Gastroesophageal sphincter (tissue), 4 donors: ENCODE measurements around the gene UNC93A. TPM values are rescaled to one million over a fixed set of nuclear protein-coding genes. Genes with fewer than 3 reads are reported as not detected.
A peak's percentile ranks its signal among the peaks of the same experiment; 100 is the strongest.
"Not testable (repeated sequence)": the region's sequence is repeated elsewhere in the genome, so short reads cannot be mapped to it uniquely, and the experiment has no call there.

Source experiments
- ATAC-seq: fragments of 150-250 bp; one replicate; pipeline ENCODE4 v1.9.1; 2016; ENCODE audit warnings: mild to moderate bottlenecking, moderate library complexity
- H3K27ac ChIP-seq, 4 donors: fragments of 200-600 bp; sonication (generic) in 3 of 4; 1 replicate in 3 of 4; 2 replicates in 1 of 4; pipeline ENCODE4 v1.5.1; 2016 to 2019
- H3K27me3 ChIP-seq: fragments of 200-600 bp; sonication (generic); one replicate; pipeline ENCODE4 v1.5.1; 2019
- H3K36me3 ChIP-seq, 2 donors: fragments of 200-600 bp; sonication (generic); one replicate each; pipeline ENCODE4 v1.5.1; 2019; ENCODE audit warnings: control low read depth in 1 of 2
- H3K4me1 ChIP-seq, 3 donors: fragments of 200-600 bp; sonication (generic); 1 replicate in 2 of 3; 2 replicates in 1 of 3; pipeline ENCODE4 v1.5.1; 2016 to 2019; ENCODE audit warnings: control low read depth in 2 of 3
- H3K4me3 ChIP-seq, 2 donors: fragments of 200-600 bp; sonication (generic); one replicate each; pipeline ENCODE4 v1.5.1; 2019; ENCODE audit warnings: mild to moderate bottlenecking in 1 of 2, moderate library complexity in 1 of 2
- H3K9me3 ChIP-seq, 3 donors: fragments of 200-600 bp; sonication (generic); one replicate each; pipeline ENCODE4 v1.5.1; 2017 to 2019; ENCODE audit warnings: control low read depth in 2 of 3
- EP300 ChIP-seq: sonication (generic); formaldehyde crosslinking; IDR thresholded peaks from one replicate; pipeline ENCODE4 v1.6.1; 2017; ENCODE audit warnings: antibody characterized with exemption, mild to moderate bottlenecking
- POLR2A ChIP-seq, 2 donors: fragments of 450-650 bp; IDR thresholded peaks; one replicate each; pipeline ENCODE4 v1.6.1; 2017; ENCODE audit warnings: antibody characterized with exemption in 2 of 2, mild to moderate bottlenecking in 2 of 2, moderate library complexity in 1 of 2
- POLR2AphosphoS5 ChIP-seq: sonication (generic); formaldehyde crosslinking; IDR thresholded peaks from one replicate; pipeline ENCODE4 v1.6.1; 2017; ENCODE audit warnings: antibody characterized with exemption
- WGBS, 2 donors: methylation state at CpG; one replicate each; pipeline ENCODE4 v1.1.5; 2018; ENCODE audit warnings: low coverage in 1 of 2; 5-methylcytosine and 5-hydroxymethylcytosine counted together
- total RNA-seq, 4 donors: library from RNA; depleted of rRNA; stranded (reverse); fragments of >200 nt; gene quantifications; one replicate each; pipeline ENCODE4 v1.1.0, GENCODE V29; 2016
- TF ChIP-seq, protein P1 (sequence below), 4 experiments: fragments of 200-600 bp in 2 of 4; fragments of 450-650 bp in 2 of 4; sonication (generic) in 1 of 4; IDR thresholded peaks; one replicate each; pipeline ENCODE4 v1.5.1; 2017 to 2019; ENCODE audit warnings: antibody characterized with exemption in 4 of 4, mild to moderate bottlenecking in 2 of 4, moderate library complexity in 2 of 4

UNC93A gene
- total RNA-seq, 4 donors from 2014 or later, result not detected

GRCh38 chr6:167351656-167352345, 60.7 kb downstream of the UNC93A start:
- ATAC-seq, result no peak
- TF ChIP-seq POLR2A (IDR thresholded peaks at IDR 0.05) (no peak), POLR2AphosphoS5 (no peak), EP300 (no peak)
- TF ChIP-seq, protein P1, sequence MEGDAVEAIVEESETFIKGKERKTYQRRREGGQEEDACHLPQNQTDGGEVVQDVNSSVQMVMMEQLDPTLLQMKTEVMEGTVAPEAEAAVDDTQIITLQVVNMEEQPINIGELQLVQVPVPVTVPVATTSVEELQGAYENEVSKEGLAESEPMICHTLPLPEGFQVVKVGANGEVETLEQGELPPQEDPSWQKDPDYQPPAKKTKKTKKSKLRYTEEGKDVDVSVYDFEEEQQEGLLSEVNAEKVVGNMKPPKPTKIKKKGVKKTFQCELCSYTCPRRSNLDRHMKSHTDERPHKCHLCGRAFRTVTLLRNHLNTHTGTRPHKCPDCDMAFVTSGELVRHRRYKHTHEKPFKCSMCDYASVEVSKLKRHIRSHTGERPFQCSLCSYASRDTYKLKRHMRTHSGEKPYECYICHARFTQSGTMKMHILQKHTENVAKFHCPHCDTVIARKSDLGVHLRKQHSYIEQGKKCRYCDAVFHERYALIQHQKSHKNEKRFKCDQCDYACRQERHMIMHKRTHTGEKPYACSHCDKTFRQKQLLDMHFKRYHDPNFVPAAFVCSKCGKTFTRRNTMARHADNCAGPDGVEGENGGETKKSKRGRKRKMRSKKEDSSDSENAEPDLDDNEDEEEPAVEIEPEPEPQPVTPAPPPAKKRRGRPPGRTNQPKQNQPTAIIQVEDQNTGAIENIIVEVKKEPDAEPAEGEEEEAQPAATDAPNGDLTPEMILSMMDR (IDR thresholded peaks at IDR 0.05), result no peak

GRCh38 chr6:167356874-167357273, 65.8 kb downstream of the UNC93A start:
- 73 to 81% methylated on average over 3 of the region's 3 CpGs for WGBS, 2 donors
- H3K9me3 ChIP-seq, result peaks cover 0 to 10% (median 0%) of the 10 kb centered on the region in 3 donors
- no peaks in the 10 kb centered on the region for H3K36me3 ChIP-seq

More at GRCh38 chr6:167351656-167352345, 60.7 kb downstream of the UNC93A start:
- H3K36me3 ChIP-seq, result no peaks in the 10 kb centered on the region
- peak overlapping the region in 1 of 4 donors; percentile 60 for H3K27ac ChIP-seq
- 55% methylated on average over 12 to 13 of the region's 13 CpGs for WGBS, 2 donors
- peaks cover 0 to 16% (median 0%) of the 10 kb centered on the region in 3 donors for H3K4me1 ChIP-seq
- peak overlapping the region in 1 of 2 donors; percentile 55 for H3K4me3 ChIP-seq
- peaks cover 0 to 10% (median 0%) of the 10 kb centered on the region in 3 donors for H3K9me3 ChIP-seq
- peaks cover 33% of the 10 kb centered on the region for H3K27me3 ChIP-seq

DNA sequence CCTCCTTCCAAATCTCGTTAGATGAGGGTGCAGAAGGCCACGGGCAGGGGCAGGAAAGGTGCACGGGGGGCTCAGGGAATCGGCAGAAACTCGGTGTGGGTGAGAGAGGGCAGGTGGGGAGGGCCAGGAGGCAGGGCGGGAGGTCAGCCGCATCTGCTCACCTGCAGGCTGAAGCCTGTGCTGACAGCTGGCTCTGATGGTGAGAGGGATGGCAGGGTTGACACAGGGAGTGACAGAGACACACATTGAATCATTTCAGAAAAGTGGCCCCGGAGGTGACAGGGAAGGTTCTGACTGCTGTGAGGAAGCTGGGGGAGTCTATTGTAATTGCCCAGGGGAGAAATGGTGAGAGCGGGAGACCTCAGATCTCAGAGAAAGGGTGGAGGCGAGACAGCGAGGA, 67.3 kb downstream of the UNC93A start:
- not testable (repeated sequence) for H3K4me1 ChIP-seq, H3K27ac ChIP-seq, H3K36me3 ChIP-seq, H3K4me3 ChIP-seq, H3K9me3 ChIP-seq, ATAC-seq
- WGBS, 2 donors, result 77 to 83% methylated on average over 2 to 3 of the region's 11 CpGs
- H3K27me3 ChIP-seq, result peaks cover 12% of the 10 kb centered on the region

More at GRCh38 chr6:167356874-167357273, 65.8 kb downstream of the UNC93A start:
- Histone ChIP-seq H3K27ac (no peak overlapping the region), H3K4me1 (no peaks in the 10 kb centered on the region), H3K27me3 (peaks cover 12% of the 10 kb centered on the region), H3K4me3 (no peak overlapping the region)
- TF ChIP-seq EP300 (no peak), POLR2A (IDR thresholded peaks at IDR 0.05) (no peak), POLR2AphosphoS5 (no peak)
- TF ChIP-seq, protein P1 (IDR thresholded peaks at IDR 0.05), result no peak
- ATAC-seq, result no peak

GRCh38 chr6:167361170-167361569, 70.1 kb downstream of the UNC93A start:
- not testable (repeated sequence) for H3K9me3 ChIP-seq, H3K27me3 ChIP-seq, H3K27ac ChIP-seq, H3K4me1 ChIP-seq, ATAC-seq, H3K36me3 ChIP-seq, H3K4me3 ChIP-seq
- 33% methylated on average over 1 of the region's 1 CpG; no CpG with 5 or more reads in 1 of the 2 donors for WGBS, 2 donors

Other genes starting within 250 kb of the UNC93A start
- gene CCR6, start 168.2 kb upstream of the UNC93A start, total RNA-seq, result not detected
- gene GPR31, start 133.3 kb upstream of the UNC93A start, total RNA-seq, result not detected
- not detected for gene TTLL2, start 33.8 kb downstream of the UNC93A start, total RNA-seq